ENCODE results near the gene METTL1.

- TF ChIP-seq CTCF (IDR thresholded peaks at IDR 0.05) = peak in 2 of 4 experiments; percentile 10 to 20
- TF ChIP-seq POLR2AphosphoS5 (IDR thresholded peaks at IDR 0.05) = no peak
These were observed 35.8 kb downstream of the METTL1 start for GRCh38 chr12:57735952-57736740.
